PC-3 (cell line): ENCODE data around the gene PTGES.
"Not testable (repeated sequence)": the region's sequence is repeated elsewhere in the genome, so short reads cannot be mapped to it uniquely, and the experiment has no call there.

Source experiments
- EZH2phosphoT487 ChIP-seq: fragments of 300-600 bp; sonication (generic); IDR thresholded peaks from 2 replicates; pipeline ENCODE4 v1.6.1; 2018; ENCODE audit warnings: mild to moderate bottlenecking, antibody characterized with exemption, low read length, borderline replicate concordance
- TF ChIP-seq, protein P1 (sequence below): fragments of 300-600 bp; sonication (generic); conservative IDR thresholded peaks from 2 replicates; pipeline ENCODE4 v1.5.1; 2017; ENCODE audit warnings: antibody characterized with exemption, low read depth, mild to moderate bottlenecking, low read length

- TF ChIP-seq, protein P1, sequence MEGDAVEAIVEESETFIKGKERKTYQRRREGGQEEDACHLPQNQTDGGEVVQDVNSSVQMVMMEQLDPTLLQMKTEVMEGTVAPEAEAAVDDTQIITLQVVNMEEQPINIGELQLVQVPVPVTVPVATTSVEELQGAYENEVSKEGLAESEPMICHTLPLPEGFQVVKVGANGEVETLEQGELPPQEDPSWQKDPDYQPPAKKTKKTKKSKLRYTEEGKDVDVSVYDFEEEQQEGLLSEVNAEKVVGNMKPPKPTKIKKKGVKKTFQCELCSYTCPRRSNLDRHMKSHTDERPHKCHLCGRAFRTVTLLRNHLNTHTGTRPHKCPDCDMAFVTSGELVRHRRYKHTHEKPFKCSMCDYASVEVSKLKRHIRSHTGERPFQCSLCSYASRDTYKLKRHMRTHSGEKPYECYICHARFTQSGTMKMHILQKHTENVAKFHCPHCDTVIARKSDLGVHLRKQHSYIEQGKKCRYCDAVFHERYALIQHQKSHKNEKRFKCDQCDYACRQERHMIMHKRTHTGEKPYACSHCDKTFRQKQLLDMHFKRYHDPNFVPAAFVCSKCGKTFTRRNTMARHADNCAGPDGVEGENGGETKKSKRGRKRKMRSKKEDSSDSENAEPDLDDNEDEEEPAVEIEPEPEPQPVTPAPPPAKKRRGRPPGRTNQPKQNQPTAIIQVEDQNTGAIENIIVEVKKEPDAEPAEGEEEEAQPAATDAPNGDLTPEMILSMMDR, result not testable (repeated sequence)
- TF ChIP-seq EZH2phosphoT487, result not testable (repeated sequence)
These were observed 9.6 kb upstream of the PTGES start for GRCh38 chr9:129762370-129762984.
